GM13976 (cell line): ENCODE results near the gene RUNX1.

Experiments used
- DNase-seq: peaks from one replicate; pipeline ENCODE4 v3.0.0; 2012; ENCODE audit warnings: low spot score
- CTCF ChIP-seq: IDR thresholded peaks from 2 replicates; pipeline ENCODE4 v1.5.1; 2012; ENCODE audit warnings: borderline replicate concordance, mild to moderate bottlenecking; ENCODE audit not compliant: insufficient read depth; ENCODE audit errors: extremely low read depth, missing control alignments, control extremely low read depth
- in situ Hi-C: fragments of 300-500 bp; cut with MboI; formaldehyde crosslinking; loops from one replicate; pipeline ENCODE4 v1.12.0; 2022; ENCODE audit warnings: low sequenced_read_pairs, mixed read lengths, inconsistent platforms; ENCODE audit not compliant: unreplicated experiment

RUNX1 gene

DNA sequence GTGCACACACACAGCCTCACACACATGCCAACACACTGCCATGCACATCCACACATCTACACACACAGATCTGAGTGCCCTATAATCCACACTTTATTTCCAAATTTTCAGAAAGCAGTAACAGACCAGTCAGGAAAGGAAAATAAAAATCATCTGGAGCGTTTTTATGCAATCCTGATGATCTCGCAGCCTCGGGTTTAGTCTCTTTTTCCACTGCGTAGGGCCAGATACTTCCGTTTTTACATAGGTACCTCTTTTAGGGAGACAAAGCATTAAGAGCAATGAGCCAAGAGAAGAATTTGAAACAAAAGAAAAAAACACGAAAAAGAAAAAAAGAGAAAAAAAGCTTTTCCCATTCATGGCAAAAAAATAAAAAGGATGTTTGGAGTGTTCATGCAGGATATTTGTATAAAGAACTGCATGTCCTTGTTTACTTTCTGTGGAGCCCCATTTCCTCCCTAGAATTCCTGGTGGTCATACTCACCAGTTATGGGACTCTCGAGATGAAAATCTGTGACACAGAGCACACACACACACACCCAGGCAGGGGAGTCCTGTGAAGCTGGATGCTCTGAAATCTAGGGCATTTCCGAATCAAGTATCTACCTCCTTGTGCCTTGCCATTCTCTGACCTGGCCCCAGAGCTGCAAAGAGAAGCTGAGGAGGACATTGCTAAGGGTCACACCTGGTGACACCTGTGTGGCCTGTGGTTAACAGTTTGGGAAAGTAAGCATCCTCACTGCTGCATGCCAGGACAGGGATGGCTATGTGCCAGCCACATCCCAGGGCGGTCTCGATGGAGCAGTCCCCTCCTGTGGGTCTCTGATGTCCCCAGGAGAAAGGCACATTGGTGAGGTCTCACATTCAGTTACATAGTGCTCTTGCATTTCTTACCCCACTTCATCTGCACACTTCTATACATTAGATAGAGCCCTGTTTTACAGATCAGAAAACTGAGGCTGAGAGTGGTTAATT, 83.6 kb downstream of the RUNX1 start:
- TF ChIP-seq CTCF: no peak
- no peak for DNase-seq
- in situ Hi-C loops: no loop called here

DNA sequence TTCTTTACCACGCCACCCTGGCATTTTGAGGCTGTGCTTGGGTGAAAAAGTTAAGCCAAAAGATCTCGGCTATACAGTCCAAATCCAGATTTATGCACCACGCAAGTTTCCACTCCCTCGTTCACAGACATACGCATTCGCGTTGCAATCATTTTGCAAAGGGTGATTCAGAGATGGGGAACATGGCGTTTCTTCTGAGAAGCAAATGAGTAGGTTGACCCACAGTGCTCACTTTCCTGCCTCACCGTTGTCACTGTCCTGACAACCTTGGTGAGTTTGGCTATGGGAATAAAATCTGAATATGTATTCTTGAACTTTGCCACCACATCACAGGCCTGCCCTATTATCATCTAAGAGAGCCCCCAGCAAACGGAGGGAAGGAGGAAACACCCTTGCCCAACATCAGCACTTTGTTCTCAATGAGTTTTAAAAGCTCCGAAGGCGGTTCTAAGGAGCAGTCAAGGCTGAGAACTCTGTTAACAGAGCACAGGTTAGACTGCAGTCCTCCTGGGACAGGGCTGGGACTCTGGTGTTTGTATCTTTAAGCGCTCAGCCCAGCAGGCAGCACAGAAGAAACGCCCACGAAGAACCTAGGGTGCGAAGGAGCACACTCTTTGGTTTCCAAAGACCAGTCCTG, 86.4 kb downstream of the RUNX1 start:
- TF ChIP-seq CTCF: no peak
- no peak for DNase-seq
- in situ Hi-C loops: no loop called here

- DNase-seq: no peak
- no peak for TF ChIP-seq CTCF
- in situ Hi-C loops: no loop called here
Observed at GRCh38 chr21:34962136-34962535, 87.0 kb downstream of the RUNX1 start.

- in situ Hi-C loops: no loop called here
- no peak for TF ChIP-seq CTCF
- DNase-seq: no peak
Observed at GRCh38 chr21:34960687-34961086, 88.4 kb downstream of the RUNX1 start.

DNA sequence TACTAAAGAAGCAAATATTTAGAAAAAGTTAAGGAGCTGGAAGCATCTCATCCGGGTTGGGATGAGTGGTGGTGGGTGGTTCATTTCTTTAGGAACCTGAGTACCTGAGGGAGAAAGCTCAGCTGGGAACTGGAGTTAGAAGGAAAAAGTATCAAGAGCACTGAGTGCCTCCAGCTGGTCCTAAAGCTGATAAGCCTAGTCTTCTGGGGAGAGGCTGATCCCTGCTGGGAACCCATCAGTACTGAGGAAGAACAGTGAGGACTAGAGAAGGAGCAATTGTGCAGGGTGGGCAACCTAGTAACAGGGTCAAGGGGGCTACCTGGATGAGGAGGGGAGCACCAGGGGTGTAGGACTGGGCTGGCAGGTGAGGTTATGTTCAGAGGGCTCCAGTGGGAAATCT, 89.5 kb downstream of the RUNX1 start:
- in situ Hi-C loops: no loop called here
- no peak for DNase-seq
- TF ChIP-seq CTCF: no peak

GRCh38 chr21:34958040-34958439, 91.1 kb downstream of the RUNX1 start:
- DNase-seq: no peak
- in situ Hi-C loops: no loop called here
- no peak for TF ChIP-seq CTCF
